ENCODE data around the gene BMP7.
"Not testable (repeated sequence)": the region's sequence is repeated elsewhere in the genome, so short reads cannot be mapped to it uniquely, and the experiment has no call there.

Gene BMP7

DNA sequence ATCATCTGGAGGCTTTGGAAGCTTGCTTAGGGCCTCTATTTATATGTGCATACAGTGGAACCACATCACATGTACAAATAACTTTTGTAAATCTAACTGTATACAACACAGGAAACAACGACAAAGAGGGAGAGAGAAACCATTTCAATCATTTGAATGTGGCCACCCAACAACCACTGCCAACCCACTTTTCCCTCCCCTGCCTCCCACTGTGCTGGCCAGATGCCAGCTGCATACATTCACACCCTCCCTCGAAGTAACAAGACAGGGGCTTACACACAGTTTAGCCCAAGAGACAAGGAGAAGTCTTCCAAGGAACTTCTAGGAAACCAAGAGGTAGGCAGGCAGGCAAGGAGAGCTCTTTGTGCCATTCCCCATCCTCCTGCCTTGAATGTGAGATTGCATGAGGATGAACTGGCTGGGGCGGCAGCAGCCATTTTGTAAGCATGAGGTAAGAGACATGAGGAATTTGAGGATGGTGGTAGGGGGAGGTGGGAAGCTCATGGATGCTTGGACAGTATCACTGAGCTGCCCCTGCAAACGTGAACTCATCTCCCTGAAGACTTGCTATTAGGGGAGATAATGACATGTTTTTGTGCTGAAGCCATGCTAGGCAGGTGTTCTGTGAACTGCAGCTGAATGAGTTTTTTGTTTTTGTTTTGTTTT is 18.2 kb downstream of the BMP7 start:
- no peak for DNase-seq

DNA sequence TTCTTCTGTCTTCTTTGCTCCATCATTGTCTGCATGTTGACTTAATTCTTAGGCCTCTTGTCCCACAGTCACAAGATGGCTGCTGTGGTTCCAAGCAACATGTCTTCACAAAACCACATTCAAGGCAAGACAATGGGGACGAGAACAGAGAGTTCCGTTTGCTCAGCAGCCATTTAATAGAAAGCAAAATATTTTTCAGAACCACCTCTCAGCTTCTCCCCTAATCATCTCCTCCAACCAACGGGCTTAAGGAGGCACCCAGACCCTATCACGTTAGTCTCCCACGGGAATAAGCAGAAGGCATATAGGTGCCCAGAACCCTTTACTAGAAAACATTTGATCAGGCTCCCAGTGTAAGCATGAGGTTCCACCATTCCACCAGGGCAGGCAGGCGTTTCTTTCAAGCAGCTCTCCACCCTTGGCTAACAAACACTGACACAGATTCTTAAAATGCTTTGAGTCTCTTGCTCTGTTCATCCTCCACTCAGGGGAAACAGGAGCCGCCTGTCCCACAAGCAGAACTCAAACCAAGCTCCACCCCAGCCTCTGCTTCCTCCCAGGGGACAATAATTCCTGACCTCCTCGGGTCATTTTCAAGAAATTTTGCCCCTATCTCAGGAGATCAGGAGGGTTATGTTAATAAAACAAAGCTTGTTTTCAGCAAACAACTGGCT is 19.0 kb downstream of the BMP7 start:
- no peak for DNase-seq

DNA sequence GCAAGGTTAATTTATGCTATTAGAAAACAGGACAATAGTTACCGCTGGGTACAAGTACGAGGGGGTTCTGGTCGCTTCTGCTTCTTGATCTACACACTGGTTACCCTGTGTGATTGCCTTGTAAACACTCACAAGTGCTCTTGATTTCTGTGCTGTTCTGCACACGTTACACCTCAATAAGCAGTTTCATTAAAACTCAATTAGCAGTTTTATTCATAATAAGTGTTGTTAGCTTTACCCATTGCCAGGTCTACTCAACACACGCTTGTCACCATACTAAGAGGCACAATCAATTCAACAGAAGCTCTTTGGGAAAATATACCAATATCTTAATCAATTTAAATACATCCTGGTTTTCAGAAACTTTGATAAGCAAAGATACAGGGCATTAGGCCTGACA is 20.4 kb downstream of the BMP7 start:
- DNase-seq: no peak

DNA sequence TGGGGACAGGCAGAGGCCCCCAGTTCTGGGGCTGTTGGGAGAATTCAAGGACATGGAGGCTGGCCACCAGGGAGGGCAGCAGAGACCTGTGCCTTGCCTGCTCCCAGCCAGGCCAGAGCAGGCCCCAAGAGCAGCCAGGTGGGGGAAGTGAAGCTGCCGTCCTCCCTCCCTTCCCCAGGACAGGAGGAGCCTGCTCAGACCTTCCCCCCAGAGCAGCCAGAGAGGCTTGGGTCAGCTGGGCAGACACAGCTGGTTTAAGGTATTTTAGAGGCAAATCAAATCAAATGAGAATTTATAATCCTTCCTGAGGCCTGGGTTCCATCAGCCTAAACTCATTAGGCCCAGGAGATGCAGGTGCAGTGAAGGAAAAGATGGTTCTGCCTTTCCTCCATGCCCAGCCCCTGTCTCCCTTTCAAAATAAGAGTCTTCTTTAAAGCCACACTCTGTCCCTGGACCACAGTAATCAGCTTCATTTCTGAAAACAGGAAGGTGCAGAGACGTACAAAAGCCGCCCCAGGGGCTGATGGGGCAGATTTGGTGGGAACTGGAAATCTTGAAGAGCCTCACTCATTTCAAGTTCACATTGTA is 21.7 kb downstream of the BMP7 start:
- no peak for DNase-seq

DNA sequence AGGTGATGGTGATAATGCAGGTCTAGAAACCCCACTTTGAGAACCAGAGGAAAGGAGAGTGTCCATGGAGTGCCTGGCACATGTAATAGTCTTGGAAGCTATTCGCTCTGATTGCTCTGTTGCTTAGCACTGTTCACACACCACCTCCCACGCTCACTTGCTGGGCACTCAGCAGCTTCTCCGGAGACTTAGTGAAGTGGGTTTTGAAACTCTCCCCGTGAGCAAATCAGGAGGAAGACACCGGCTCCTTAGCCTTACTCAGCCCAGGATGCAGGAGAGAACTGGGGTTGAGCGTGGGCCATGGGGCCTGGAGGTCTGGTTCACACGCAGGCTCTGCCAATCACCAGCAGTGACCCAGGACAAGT is 22.2 kb downstream of the BMP7 start:
- DNase-seq: no peak

DNA sequence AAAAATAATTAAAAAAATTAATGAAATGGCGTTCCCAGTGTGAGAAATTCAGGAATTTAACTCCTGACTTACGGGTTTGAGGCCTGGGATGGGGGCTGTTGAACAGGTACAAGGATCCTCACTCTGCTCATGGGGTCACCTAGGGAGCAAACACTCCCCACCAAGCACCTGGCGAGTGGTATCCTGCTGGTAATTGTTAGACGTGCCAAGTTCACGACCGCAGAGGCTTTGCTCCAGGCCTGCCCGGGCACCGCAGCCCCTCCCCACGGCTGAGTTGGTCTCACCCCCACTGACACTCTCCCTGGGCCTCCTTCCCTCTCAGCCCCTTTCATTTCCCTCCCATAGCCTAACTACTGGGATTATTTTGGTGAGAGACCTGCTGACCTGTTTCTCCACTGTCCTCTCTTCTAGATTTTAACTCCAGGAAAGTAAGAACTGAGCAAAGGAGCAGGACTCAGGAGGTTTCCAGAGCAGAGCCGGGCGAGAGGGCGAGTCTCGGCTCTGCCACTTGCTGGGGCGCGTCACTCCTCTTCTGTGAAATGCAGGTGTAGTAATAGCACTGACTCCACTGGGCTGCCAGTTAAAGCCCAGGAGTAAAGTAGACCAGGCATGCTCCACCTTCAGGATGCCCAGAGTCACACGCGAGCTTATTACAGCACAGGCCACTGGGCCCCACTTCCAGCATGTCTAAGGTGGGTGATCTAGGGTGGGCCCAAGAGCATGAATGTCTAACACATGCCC is 22.8 kb downstream of the BMP7 start:
- DNase-seq: no peak

DNA sequence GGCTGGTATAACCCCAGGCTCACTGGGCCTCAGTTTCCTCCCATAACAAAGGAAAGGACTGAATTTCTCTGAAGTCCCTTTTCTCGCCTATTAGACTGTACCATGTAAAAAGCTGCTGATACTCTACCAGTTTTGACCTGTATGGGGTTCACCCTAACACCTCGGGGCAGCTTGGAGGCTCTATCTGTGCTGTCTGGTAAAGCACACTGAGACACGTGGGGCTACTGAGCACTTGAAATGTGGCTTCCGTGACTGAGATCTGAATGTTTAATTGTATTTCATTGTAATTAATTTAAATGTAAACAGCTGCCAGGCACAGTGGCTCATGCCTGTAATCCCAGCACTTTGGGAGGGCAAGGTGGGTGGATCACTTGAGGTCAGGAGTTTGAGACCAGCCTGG is 24.0 kb downstream of the BMP7 start:
- no peak for DNase-seq

DNA sequence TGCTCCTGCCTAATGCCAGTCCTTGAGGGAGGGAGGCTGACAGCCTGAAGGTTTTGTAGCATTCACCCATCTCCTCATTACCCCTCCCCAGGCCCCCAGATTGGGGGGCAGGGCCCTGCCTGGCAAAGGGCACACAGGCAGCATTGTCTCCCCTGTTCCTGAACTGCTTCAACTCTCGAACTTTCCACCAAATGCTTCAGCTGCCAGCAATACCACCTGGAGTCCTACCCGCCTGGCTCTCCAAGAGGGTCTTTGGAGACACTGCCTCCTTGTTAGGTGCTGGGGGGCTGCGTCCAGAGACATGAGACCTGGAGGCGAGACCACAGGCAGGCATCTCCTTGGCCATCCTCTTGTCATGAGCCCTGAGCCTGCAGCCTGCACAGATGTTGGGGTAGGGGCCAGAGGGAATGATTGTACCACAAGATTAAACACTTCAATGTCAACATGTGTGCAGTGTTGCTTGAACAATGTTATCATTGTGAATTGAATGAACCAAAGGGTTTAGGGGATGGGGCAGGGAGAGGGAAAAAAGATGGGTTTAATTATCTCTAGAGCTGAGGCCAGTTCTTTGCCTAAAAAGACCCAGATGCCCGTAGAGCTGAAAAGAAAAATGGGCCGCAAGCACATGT is 25.0 kb downstream of the BMP7 start:
- DNase-seq: no peak

DNA sequence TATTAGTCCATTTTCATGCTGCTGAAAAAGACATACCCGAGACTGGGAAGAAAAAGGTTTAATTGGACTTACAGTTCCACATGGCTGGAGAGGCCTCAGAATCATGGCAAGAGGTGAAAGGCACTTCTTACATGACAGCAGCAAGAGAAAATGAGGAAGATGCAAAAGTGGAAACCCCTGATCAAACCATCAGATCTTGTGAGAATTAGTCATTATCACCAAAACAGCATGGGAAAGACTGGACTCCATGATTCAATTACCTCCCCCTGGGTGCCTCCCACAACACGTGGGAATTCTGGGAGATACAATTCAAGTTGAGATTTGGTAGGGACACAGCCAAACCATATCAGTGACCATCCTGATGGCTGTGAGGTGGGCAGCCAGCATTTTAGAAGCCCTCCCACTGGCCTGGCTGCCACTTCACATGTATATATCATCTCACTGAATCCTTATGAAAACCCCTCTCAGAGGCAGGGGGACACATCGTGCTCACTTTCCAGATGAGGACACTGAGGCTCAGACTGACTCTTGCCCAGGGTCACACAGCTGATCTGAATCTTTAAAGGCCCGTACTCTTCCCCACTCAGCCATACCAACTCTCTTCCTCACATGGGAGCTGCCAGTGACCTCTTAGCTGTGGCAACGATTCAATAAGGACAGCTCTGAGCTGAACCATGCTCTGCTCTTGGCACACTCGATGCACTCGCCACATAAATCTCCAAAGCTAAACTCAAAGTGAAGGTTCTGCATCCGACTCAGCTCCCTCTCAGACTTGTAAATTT is 25.7 kb downstream of the BMP7 start:
- no peak for DNase-seq

DNA sequence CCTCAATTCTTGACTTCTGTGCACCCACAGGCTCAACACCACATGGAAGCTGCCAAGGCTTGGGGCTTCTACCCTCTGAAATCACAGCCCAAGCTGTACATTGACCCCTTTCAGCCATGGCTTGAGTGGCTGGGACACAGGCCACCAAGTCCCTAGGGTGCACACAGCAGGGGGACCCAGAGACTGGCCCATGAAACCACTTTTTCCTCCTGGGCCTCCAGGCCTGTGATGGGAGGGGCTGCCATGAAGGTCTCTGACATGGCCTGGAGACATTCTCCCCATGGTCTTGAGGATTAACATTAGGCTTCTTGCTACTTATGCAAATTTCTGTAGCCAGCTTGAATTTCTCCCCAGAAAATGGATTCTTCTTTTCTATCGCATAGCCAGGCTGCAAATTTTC is 26.7 kb downstream of the BMP7 start:
- not testable (repeated sequence) for DNase-seq

DNA sequence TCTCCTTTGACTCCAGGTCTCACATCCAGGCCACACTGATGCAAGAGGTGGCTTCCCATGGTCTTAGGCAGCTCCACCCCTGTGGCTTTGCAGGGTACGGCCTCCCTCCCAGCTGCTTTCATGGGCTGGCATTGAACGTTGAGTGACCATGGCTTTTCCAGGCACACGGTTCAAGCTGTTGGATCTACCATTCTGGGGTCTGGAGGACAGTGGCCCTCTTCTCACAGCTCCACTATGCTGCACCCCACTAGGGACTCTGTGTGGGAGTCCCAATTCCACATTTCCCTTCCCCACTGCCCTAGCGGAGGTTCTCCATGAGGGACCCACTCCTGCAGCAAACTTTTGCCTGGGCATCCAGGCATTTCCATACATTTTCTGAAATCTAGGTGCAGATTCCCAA is 27.1 kb downstream of the BMP7 start:
- DNase-seq: not testable (repeated sequence)

DNA sequence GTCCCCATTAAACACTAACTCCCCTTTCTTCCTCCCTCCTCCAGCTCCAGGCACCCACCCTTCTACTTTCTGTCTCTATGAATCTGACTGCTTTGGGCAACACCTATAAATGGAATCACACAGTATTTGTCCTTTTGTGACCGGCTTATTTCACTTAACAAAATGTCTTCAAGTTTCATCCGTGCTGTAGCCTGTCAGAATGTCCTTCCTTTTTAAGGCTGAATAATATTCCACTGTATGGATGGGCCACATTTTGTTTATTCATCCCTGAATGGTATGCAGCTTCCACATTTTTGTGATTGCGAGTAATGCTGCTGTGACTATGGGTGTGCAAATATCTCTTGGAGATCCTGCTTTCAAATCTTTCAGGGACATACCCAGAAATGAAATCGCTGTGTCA is 28.4 kb downstream of the BMP7 start:
- DNase-seq: no peak

DNA sequence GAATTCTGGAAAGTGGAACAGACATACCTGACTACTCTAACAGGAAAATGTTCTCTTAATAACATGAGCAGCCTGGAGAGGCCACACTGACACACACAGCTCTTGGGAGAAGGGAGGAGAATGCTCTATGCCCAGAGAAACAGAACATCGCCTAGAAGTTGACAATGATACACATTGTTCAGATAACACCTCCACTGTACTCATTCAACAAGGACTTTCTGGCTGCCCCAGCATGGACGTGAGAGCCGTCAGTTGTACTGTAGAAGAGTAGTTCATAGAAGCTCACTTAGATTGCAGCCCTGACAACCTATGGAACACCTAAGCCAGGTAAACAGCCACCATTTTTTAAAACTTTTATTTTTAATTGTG is 28.9 kb downstream of the BMP7 start:
- DNase-seq: no peak

DNA sequence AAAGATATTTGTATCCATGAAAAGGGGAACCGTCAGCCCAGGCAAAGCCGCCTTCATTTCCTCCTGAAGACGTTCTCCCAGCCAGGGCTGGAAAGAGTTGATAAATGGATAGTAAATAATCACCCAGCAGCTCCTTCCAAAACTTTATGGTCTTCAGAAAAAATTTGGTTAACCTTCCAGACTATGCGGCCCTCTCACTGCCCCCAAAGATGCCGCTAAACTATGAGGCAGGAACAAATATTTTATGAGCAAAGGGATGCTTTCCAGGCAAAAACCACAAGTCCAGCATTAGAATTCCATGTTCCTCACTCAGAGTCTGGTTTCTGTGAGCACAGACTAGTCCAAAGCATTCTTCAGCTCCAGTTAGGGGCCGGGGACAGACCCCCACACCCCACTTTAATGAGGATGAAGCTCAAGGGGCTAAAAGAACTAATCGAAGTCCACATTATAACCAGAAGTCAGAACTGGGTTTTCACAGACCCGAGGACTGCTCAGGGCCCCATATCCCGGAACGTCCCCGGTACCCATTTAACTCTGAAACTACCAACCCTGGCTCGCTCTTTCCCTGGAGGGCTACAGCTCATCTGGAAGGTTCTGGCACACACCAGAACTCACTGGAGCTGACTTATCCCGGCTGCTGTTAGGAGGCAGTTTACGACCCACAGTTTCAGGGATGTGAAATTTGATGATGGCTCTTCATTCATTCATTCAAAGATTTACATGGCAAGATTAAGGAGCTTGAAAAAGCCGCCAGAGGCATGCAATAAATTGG is 29.4 kb downstream of the BMP7 start:
- no peak for DNase-seq

DNA sequence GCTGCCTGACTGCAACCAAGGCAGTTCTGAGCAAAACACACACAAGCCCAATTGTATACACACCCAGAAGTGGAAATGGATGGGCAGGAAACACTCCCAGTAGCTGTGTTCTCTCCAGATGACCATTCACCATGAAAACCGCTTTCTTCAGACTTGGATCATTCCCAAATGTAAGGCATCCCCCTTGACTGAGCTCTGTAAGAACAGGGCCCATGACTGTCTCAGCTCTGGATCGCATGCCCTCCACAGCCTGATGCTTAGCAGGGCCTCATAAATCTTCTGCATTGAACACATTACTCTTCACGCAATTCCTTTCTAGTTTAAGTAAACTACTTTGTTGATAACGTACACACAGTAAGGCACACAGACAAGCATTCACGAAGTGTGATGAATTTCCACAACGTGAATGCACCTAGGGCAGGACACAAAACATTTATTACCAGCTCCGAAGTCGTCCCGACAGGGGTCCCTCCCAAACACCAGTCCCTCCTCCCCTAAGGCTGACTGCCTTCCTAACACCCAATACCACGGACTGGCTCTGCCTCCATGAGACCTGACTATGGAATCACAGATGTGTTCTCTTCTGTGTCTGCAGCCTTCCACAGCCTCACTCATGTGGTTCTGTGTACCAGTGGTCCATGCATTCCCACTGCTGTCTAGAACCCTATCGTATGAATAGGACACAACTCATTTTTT is 31.7 kb downstream of the BMP7 start:
- DNase-seq: no peak

DNA sequence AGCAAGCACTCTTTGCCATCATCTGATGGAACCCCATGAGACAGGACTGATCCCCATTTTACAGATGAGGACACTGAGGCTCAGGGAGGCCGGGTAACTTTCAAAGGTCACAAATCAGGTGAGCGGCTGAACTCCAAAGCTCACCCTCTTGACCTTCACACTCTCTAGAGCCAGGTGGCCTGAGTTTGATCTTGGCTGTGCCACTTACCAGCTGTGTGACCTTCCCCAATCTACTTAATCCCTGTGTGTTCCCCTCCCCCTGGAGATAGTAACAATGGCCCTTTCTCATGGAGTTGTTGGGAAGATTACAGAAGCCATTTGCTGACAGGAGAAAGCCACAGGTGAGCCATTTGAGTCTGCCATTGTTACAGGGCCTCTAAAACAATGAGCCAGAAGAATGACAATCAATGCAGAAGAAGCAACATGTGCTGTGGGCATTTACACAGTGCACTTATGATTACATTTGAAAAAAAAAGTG is 34.5 kb downstream of the BMP7 start:
- DNase-seq: no peak

DNA sequence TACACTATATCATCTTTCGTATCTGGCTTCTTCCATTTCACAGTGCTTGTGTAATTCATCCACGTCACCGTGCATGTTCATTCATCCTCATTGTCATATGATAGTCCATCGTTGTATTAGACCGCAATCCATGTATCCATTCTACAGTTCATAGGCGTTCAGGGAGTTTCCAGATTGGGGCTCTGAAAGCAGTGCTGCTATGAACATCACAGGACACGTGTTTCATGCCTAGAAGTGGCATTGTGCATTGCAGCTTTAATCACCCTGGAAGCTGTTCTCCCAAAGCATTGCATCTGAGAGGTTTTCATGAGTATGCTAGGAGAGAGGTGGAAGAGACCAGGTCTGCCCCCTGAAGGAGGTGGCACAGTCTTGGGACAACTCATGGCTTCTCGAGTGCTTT is 35.3 kb downstream of the BMP7 start:
- DNase-seq: no peak

DNA sequence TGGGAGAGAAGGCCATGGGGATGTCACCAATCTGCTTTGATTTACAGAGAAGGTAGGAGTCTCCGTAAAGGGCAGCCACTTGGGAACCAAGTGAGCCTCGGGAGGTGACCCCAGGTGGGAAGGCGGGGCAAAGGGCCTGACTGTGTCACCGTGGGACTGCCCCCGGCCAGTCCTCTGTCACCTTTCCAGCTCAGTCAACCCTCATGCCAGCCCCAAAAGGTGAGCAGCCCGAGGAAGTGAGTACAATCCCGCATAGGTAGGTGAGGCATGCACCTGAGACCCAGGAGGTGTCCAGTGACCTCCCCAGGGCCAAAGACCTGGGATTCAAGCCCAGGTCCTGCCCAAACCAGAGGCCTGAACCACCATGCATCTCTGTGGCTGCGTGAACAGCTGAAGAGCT is 36.2 kb downstream of the BMP7 start:
- no peak for DNase-seq

DNA sequence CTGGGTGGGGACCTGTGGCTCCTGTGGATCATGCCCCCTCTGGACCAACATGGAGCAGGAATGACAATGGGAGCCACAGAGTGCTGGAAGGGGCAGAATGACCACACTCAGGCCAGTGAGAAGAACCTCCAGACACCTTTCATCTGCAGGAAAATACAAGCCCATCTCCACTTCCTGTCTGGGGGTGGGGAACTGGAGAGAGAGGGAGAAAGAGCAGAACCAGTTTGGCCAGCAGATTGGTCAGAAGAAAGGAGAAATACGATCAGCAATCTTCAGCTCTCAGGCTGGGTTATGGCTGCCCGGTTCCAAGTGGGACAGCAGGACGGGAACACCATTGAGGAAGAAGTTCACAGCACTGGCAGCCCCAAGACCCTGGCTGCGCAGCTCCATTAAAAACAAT is 37.0 kb downstream of the BMP7 start:
- no peak for DNase-seq

DNA sequence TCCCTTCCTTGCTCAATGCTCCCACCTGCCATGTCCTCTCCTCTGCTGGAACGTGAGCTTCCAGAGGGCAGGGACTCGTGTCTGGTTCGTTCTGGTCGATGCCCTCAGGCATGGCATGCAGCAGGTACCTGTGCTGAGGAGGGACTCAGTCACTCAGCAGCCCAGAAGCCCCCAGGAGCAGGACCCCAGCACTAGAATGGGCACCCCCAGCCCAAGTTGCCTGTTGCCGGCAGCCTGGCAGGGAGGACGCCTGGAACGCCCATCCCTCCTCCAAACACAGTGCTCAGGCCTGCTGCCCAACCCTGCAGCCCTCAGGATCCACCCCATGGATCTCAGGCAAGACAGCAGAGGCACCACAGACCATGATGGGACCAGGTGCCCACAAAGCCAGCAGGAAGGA is 40.6 kb downstream of the BMP7 start:
- DNase-seq: no peak

DNA sequence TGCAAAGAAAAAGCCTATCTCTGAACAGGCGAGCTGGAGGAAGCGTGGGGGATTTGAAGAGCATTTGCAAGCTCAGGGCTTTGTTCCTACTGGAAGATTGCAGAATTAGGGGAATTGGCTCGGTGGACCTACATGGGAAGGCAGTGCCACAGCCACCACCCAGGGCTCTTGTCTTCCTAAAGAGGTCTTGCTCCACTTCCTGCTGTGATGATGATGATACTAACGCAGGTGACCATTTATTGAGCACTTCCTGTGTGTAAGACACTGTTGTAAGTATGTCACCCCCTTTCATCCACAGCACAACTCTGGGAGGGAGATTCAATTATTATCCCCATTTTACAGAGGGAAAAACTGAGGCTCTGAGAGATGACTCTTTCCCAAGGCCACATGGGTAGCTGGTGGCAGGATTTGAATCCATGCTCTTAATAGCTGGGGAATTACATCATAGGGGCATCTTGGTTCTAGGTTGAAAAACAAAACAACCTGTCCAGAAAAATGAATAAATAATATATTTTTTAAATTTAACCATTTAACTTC is 41.2 kb downstream of the BMP7 start:
- no peak for DNase-seq

Measured in SHP77 (cell line).